ENCODE measurements around the gene MLEC.

DNA sequence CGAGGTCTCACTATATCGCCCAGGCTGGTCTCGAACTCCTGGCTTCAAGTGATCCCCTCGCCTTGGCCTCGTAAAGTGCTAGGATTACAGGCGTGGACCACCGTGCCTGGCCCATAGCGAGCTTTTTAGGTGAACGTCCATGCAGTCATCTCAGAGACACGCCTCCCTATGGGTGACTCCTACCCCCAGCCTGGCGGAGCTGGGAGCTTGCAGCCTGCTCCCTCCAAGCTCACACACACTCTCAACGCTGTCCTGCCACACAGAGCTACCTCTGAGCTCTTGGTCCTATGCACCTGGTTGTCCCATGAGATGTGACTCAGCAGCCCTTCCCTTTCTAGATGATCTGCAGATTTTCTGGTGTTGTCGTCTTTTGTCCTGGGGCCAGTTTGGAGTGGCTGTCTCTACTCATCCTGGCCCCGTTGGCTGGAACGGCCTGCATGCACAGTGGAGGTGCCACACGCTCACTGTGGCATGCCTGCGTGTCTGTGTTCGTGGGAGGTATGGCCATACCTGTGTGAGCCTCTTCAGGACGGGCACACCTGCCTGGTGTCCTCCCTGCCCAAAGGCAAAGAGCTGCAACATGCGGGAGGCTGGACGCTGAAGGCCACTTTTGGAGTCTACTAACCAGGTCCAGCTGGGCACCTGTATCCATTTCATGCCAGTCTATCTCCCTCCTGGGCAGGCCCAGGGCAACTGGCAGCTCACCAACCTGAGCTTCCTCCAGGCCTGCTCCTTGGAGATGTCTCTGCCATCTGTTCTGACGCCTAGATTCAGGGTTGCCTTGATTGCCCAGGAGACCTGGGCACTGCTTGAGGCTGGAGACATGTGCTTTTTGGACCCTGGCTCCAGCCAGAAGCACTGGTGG is 28.4 kb upstream of the MLEC start:
- TF ChIP-seq, protein P1, sequence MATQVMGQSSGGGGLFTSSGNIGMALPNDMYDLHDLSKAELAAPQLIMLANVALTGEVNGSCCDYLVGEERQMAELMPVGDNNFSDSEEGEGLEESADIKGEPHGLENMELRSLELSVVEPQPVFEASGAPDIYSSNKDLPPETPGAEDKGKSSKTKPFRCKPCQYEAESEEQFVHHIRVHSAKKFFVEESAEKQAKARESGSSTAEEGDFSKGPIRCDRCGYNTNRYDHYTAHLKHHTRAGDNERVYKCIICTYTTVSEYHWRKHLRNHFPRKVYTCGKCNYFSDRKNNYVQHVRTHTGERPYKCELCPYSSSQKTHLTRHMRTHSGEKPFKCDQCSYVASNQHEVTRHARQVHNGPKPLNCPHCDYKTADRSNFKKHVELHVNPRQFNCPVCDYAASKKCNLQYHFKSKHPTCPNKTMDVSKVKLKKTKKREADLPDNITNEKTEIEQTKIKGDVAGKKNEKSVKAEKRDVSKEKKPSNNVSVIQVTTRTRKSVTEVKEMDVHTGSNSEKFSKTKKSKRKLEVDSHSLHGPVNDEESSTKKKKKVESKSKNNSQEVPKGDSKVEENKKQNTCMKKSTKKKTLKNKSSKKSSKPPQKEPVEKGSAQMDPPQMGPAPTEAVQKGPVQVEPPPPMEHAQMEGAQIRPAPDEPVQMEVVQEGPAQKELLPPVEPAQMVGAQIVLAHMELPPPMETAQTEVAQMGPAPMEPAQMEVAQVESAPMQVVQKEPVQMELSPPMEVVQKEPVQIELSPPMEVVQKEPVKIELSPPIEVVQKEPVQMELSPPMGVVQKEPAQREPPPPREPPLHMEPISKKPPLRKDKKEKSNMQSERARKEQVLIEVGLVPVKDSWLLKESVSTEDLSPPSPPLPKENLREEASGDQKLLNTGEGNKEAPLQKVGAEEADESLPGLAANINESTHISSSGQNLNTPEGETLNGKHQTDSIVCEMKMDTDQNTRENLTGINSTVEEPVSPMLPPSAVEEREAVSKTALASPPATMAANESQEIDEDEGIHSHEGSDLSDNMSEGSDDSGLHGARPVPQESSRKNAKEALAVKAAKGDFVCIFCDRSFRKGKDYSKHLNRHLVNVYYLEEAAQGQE (IDR thresholded peaks at IDR 0.05; ENCODE audit: insufficient read depth in 1 of 2, low read depth in 2 of 2, low read length in 2 of 2) = no peak
- TF ChIP-seq SIN3A (IDR thresholded peaks at IDR 0.05; ENCODE audit: borderline replicate concordance, insufficient read depth, low read length) (no peak), TAF1 (IDR thresholded peaks at IDR 0.05; ENCODE audit: borderline replicate concordance, insufficient read depth, low read length) (no peak)
